GM23338 (cell line): ENCODE data around the gene KLK13. TPM values are rescaled to one million over a fixed set of nuclear protein-coding genes. Genes with fewer than 3 reads are reported as not detected.

Experiments used
- ATAC-seq: fragments of 200-7000 bp; cut with Tn5 transposase; 3 replicates; pipeline ENCODE4 v1.9.1; 2020
- DNase-seq: peaks from one replicate; pipeline ENCODE4 v3.0.0-alpha.2; 2015; ENCODE audit warnings: low spot score
- H2AFZ ChIP-seq: fragments of 200-600 bp; sonication (generic); 2 replicates; pipeline ENCODE4 v1.8.0; 2016; ENCODE audit warnings: antibody characterized with exemption, mild to moderate bottlenecking, moderate library complexity
- H3F3A ChIP-seq: fragments of 200-600 bp; sonication (generic); replicated peaks from 2 replicates; pipeline ENCODE4 v1.8.0; 2017; ENCODE audit warnings: antibody characterized with exemption, mixed run types, low read depth
- H3K27ac ChIP-seq: fragments of 200-600 bp; sonication (generic); 2 replicates; pipeline ENCODE4 v1.6.1; 2016; ENCODE audit warnings: low read depth
- H3K27me3 ChIP-seq: fragments of 200-600 bp; sonication (generic); 2 replicates; pipeline ENCODE4 v1.8.0; 2016; ENCODE audit warnings: mild to moderate bottlenecking, mixed run types, moderate library complexity; ENCODE audit not compliant: insufficient read depth
- H3K36me3 ChIP-seq: fragments of 200-600 bp; sonication (generic); 2 replicates; pipeline ENCODE4 v1.8.0; 2016; ENCODE audit warnings: mild to moderate bottlenecking; ENCODE audit not compliant: insufficient read depth
- H3K4me1 ChIP-seq: fragments of 200-600 bp; sonication (generic); 2 replicates; pipeline ENCODE4 v1.8.0; 2016; ENCODE audit warnings: mild to moderate bottlenecking, moderate library complexity; ENCODE audit not compliant: insufficient read depth
- H3K4me2 ChIP-seq: fragments of 200-600 bp; sonication (generic); 2 replicates; pipeline ENCODE4 v1.7.1; 2017; ENCODE audit warnings: mixed run types
- H3K4me3 ChIP-seq: fragments of 200-600 bp; sonication (generic); 2 replicates; pipeline ENCODE4 v1.6.1; 2016; ENCODE audit warnings: mixed run types
- H3K79me2 ChIP-seq: fragments of 200-600 bp; sonication (generic); replicated peaks from 2 replicates; pipeline ENCODE4 v1.8.0; 2017; ENCODE audit warnings: mild to moderate bottlenecking; ENCODE audit not compliant: insufficient read depth
- H3K9me2 ChIP-seq: fragments of 200-600 bp; sonication (generic); 2 replicates; pipeline ENCODE4 v1.8.0; 2017; ENCODE audit not compliant: insufficient read depth
- H4K20me1 ChIP-seq: fragments of 200-600 bp; sonication (generic); replicated peaks from 2 replicates; pipeline ENCODE4 v1.8.0; 2017; ENCODE audit warnings: mild to moderate bottlenecking; ENCODE audit not compliant: insufficient read depth
- H3K27ac Mint-ChIP-seq: 2 replicates; pipeline ENCODE4 v1.8.0; 2020; ENCODE audit warnings: inconsistent platforms, mild to moderate bottlenecking, moderate library complexity, mixed read lengths
- H3K27me3 Mint-ChIP-seq: 3 replicates; pipeline ENCODE4 v1.8.0; 2022; ENCODE audit warnings: low read depth, mild to moderate bottlenecking, moderate library complexity, mixed read lengths, inconsistent platforms; ENCODE audit not compliant: insufficient read depth, poor library complexity
- H3K36me3 Mint-ChIP-seq: 3 replicates; pipeline ENCODE4 v1.8.0; 2021; ENCODE audit warnings: low read depth, mild to moderate bottlenecking, inconsistent platforms, moderate library complexity, mixed read lengths
- H3K4me1 Mint-ChIP-seq: 3 replicates; pipeline ENCODE4 v1.8.0; 2020; ENCODE audit warnings: mild to moderate bottlenecking, inconsistent platforms, mixed read lengths
- H3K4me3 Mint-ChIP-seq: 3 replicates; pipeline ENCODE4 v1.8.0; 2021; ENCODE audit warnings: moderate library complexity, mild to moderate bottlenecking, inconsistent platforms, mixed read lengths
- H3K9me3 Mint-ChIP-seq: 3 replicates; pipeline ENCODE4 v1.8.0; 2020; ENCODE audit warnings: moderate library complexity, mild to moderate bottlenecking, inconsistent platforms, mixed read lengths
- CREB1 ChIP-seq: fragments of 250-450 bp; sonication (Bioruptor Pico); IDR thresholded peaks from 2 replicates; pipeline ENCODE4 v1.5.0; 2020; ENCODE audit warnings: low read depth, mild to moderate bottlenecking, moderate library complexity
- CTCF ChIP-seq, 2 experiments: fragments of 200-600 bp in 1 of 2; sonication (generic) in 1 of 2; conservative IDR thresholded peaks; 2 replicates each; pipeline versions ENCODE4 v1.5.1 to v1.6.1; 2016 to 2017; ENCODE audit warnings: antibody characterized with exemption in 2 of 2, low read depth in 2 of 2, mild to moderate bottlenecking in 2 of 2, moderate library complexity in 1 of 2
- ETS1 ChIP-seq: IDR thresholded peaks from 2 replicates; pipeline ENCODE4 v1.6.1; 2016; ENCODE audit warnings: antibody characterized with exemption
- EZH2 ChIP-seq: fragments of 200-600 bp; sonication (generic); IDR thresholded peaks from one replicate; pipeline ENCODE4 v1.8.0; 2017; ENCODE audit warnings: antibody characterized with exemption, mild to moderate bottlenecking, low read depth; ENCODE audit not compliant: unreplicated experiment
- EZH2phosphoT487 ChIP-seq: fragments of 200-600 bp; sonication (generic); IDR thresholded peaks from one replicate; pipeline ENCODE4 v1.8.1; 2018; ENCODE audit warnings: antibody characterized with exemption; ENCODE audit not compliant: unreplicated experiment
- JUNB ChIP-seq: IDR thresholded peaks from one replicate; pipeline ENCODE4 v1.6.1; 2016; ENCODE audit warnings: antibody characterized with exemption; ENCODE audit not compliant: unreplicated experiment
- POLR2AphosphoS5 ChIP-seq: IDR thresholded peaks from 2 replicates; pipeline ENCODE4 v1.6.1; 2016; ENCODE audit warnings: antibody characterized with exemption, low read depth
- REST ChIP-seq: IDR thresholded peaks from one replicate; pipeline ENCODE4 v1.6.1; 2018; ENCODE audit warnings: antibody characterized with exemption; ENCODE audit not compliant: unreplicated experiment
- STAT1 ChIP-seq: IDR thresholded peaks from one replicate; pipeline ENCODE4 v1.6.1; 2016; ENCODE audit warnings: antibody characterized with exemption; ENCODE audit not compliant: unreplicated experiment
- ZNF114 ChIP-seq: fragments of 250-450 bp; sonication (Bioruptor Pico); IDR thresholded peaks from 2 replicates; pipeline ENCODE4 v1.5.0; 2020; ENCODE audit warnings: mild to moderate bottlenecking, moderate library complexity
- ZNF331 ChIP-seq: fragments of 250-450 bp; sonication (Bioruptor Pico); IDR thresholded peaks from 2 replicates; pipeline ENCODE4 v1.5.0; 2020; ENCODE audit warnings: low read depth, mild to moderate bottlenecking, moderate library complexity
- ZNF462 ChIP-seq: fragments of 250-450 bp; sonication (Bioruptor Pico); IDR thresholded peaks from 2 replicates; pipeline ENCODE4 v1.5.0; 2020; ENCODE audit warnings: mild to moderate bottlenecking, moderate library complexity
- polyA plus RNA-seq: library from polyadenylated mRNA; unstranded; fragments of >200 nt; fragmentation: Nextera tagmentation; extraction: Ambion mirVana; gene quantifications from 2 replicates; pipeline ENCODE4 v1.2.1, GENCODE V29; 2016
- total RNA-seq: library from RNA; depleted of rRNA; stranded (reverse); fragments of >200 nt; shearing (Covaris generic); gene quantifications from 2 replicates; pipeline ENCODE4 v1.2.3, GENCODE V29; 2014

KLK13 gene
- total and polyA plus RNA-seq, 2 experiments from 2014 or later, result 4.5 to 5.7 TPM

GRCh38 chr19:51090471-51090870, 25.6 kb upstream of the KLK13 start (continued):
- TF ChIP-seq CTCF (conservative IDR thresholded peaks at IDR 0.05; ENCODE audit: low read depth in 2 of 2), result no peak
- no peak for TF ChIP-seq EZH2
- no peak for TF ChIP-seq ZNF331 (CRISPR knock-in tag)
- TF ChIP-seq STAT1, result no peak
- TF ChIP-seq REST, result no peak
- no peak for TF ChIP-seq CREB1 (CRISPR knock-in tag)
- no peak for TF ChIP-seq ZNF114 (CRISPR knock-in tag)
- no peak for TF ChIP-seq POLR2AphosphoS5
- TF ChIP-seq ETS1, result no peak

- DNase-seq, result no peak
- Histone ChIP-seq H3K4me3 (no peak overlapping the region), H3K36me3 (no peaks in the 10 kb centered on the region), H3K4me2 (no peak overlapping the region), H3K27ac (no peak overlapping the region), H3K79me2 (no peaks in the 10 kb centered on the region), H3F3A (no peaks in the 10 kb centered on the region), H2AFZ (no peak overlapping the region), H4K20me1 (no peaks in the 10 kb centered on the region), H3K4me1 (peaks cover 5% of the 10 kb centered on the region; the same call in 1 of the 2 replicates), H3K27me3 (no peaks in the 10 kb centered on the region), H3K9me2 (no peaks in the 10 kb centered on the region)
- Mint-ChIP-seq H3K36me3 (no peaks in the 10 kb centered on the region; the same call in 2 of the 3 replicates), H3K4me1 (peaks cover 34% of the 10 kb centered on the region), H3K27me3 (peaks cover 20% of the 10 kb centered on the region), H3K4me3 (no peak overlapping the region), H3K9me3 (no peaks in the 10 kb centered on the region), H3K27ac (no peak overlapping the region)
- ATAC-seq, result no peak
- TF ChIP-seq ZNF462, result no peak
- TF ChIP-seq ETS1, result no peak
- no peak for TF ChIP-seq JUNB
- no peak for TF ChIP-seq CREB1 (CRISPR knock-in tag)
- TF ChIP-seq ZNF114 (CRISPR knock-in tag), result no peak
- no peak for TF ChIP-seq EZH2phosphoT487
- TF ChIP-seq STAT1, result no peak
Measured at GRCh38 chr19:51089786-51090185, 24.9 kb upstream of the KLK13 start.
